SKM-1 treated with dmso at 0.1 percent for 144 hours (cell line): ENCODE results near the gene MUC5B.

Experiments used
- DNase-seq: peaks from one replicate; lab custom pipeline; 2025; ENCODE audit not compliant: unreplicated experiment; lab: John Stamatoyannopoulos, UW

Gene MUC5B

DNA sequence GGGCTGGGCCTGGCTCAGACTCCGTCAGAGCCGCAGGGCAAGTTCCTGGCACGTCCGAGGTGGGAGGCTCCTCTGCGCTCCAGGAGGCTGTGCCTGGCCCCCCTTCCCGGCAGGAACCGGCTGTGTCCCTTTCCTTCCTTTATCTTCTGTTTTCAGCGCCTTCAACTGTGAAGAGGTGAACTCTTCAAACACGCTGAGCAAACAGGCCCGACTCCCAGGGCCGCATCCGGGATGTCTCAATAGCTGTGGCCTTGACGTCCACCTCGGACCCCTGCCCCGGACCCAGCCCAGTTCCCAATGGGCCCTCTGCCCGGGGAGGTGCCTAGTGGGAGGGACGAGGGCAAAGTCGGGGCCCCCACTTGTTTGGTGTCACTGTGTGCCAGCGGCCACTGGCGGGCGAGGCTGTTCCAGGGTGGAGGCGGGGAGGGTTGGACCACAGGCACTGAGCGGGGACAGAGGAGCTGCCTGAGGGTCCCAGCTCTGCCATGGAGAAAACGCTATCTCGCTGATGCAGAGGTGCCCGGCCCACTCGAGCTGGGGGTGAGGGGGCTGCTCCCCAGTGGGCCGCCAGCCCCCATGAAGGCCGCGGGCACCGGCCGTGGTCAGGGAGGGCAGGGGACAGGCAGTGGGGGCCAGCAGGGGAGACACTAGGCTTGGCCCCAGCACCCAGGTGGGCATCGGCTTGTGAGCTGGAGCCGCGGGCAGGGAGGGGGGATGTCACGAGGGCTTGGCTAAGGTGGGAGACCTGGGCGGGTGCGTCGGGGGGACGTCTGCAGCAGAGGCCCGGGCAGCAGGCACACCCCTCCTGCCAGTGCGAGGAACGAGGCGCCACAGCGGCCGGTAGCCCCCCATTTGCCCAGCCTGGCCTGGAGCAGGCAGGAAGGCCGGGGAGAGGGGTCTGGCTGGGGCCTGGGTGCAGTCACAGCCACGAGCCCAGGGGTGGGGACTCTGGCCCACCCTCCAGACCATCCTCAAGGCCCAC, 2.7 kb upstream of the MUC5B start:
- no peak for DNase-seq

DNA sequence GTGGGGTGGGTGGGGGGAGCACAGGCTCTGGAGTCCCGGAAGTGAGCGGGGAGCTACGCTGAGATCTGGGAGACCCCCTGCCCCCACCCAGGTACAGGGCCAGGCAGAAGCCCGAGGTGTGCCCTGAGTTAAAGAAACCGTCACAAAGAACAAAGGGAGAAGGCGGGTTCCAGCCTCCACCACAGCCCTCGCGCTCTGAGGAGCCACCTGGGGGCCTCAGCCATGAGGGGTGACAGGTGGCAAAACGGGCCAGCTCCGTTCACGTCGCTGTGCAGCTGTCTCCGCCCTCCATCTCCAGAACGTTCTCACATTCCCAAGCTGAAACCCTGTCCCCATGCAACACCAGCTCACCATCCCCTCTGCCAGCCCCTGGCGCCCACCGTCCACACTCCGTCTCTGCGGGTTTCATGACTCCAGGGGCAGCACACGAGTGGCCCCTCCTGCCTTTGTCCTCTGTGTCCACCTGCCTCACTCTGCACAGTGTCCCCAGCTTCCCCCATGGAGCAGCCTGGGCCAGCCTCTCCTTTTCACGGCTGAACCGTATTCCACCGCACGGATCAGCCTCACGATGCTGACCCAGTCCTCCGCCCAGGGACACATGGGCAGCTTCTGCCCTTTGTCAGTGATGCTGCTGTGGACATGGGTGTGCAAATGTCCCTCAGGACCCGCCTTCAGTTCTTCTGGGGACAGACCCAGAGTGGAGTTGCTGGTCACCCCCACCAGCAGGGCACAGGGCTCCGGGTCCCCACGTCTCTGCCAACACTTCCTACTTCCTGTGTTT, 1.7 kb upstream of the MUC5B start:
- no peak for DNase-seq

DNA sequence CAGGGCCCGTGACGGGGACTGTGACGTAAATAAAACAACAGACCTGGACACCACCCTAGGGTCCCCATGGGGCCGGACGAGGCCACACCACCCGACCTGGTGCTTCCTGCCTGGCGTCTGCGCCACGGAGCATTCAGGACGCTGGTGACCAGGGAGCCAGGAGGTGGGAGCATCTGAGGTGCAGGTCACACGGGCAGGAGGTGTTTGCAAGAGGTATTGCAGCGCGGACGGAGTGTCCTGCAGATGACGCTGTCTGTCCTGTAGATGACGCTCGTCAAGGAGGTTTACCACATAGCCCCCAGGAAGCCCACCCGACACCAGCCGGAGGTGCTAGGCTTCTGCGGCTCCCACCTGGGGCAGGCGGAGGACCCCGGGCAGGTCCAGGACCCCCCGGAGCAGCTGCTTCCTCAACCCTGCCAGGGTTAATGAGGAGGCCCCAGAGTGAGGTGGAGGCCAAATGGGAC, 986 bp upstream of the MUC5B start:
- no peak for DNase-seq

DNA sequence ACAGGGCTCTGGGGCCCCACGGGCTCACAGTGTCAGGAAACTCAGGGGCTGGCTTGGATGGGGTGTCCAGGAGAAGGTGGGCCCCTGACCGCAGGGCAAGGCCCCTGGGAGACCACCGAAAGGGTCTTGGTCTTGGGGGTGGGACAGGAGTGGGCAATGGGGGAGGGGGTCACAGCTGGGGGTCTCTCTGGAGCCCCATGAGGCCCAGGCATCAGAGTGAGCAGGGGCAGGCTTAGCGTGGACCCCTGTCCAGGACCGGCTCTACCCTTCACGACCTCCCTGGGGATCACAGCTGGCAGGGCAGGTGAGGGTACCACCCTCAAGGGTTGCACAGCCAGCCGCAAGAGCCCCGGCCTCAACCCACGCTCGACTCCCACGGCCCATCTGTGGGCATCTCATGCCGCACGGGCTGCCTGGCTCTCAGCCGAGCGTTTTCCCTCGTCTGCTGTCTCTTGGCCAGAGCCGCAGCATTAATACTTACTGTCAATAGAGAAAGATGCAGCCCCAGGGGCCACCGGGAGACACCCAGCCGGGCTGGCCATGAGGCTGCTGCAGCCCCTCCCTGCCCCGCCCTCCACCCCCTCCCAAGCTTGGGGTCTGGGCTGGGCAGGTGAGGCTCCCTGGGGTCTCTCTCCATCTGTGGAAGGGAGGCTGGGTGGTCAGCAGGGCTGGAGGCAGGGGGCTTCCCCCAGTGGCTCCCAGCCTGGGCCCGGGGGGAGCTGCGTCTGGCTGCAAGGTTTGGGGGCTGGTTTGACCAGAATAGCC, 662 bp downstream of the MUC5B start:
- DNase-seq, result no peak

DNA sequence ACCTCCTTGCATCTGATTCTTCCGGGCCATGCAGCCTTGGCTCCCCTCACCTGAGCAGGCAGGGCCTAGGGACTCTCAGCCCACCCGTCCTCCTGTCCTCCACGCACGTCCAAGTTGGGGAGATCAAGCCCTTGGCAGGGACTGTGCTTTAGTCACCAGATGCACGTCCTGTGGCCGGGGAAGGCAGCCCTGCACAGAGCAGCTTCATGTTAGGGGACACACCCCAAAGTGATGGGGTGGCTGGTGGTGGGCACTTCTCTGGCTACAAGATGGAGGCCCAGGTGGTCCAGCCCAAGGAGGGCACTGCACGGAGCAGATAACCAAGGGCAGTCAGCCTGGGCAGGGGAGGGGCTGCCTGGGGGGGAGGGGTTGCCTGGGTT, 1.2 kb downstream of the MUC5B start:
- DNase-seq, result no peak

DNA sequence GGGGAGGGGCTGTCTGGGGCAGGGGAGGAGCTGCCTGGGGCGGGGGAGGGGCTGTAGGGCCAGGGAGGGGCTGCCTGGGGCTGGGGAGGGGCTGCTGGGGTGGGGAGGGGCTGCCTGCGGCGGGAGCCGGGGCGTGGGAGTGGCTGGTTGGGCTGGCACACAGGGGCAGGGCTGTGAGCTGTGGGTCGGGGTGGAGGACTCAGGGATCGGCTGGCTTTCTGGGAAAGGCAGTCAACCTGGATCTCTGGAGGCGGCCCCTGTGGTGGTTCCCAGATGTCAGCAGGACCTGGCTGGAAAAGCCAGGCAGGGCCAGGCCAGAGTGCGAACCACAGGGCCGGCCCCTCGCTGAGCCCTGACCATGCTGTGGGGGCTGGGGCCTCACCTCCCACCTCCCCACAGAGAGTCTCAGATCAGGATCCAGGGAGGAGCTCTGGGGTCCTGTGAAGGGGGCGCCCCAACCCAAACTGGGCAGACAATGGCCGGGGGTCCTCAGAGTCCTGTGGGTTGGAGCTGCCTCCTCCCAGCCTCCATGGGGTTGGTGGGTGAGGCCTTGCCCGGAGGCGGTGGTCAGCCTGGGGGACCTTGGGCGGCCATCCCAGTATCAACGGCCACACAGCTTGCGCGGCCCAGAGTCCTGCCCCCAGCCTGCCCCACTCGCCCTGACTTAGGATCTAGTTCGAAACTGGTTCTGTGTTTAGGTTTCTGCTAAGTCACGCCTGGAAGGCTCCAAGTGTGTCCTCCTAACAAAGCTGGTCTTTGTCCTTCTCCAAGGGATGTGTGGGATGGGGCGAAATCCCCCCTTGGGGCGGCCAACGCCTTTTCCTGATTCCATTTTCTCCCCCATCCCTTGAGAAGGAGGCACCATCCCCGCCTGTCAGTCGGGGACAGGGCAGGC, 1.9 kb downstream of the MUC5B start:
- no peak for DNase-seq

DNA sequence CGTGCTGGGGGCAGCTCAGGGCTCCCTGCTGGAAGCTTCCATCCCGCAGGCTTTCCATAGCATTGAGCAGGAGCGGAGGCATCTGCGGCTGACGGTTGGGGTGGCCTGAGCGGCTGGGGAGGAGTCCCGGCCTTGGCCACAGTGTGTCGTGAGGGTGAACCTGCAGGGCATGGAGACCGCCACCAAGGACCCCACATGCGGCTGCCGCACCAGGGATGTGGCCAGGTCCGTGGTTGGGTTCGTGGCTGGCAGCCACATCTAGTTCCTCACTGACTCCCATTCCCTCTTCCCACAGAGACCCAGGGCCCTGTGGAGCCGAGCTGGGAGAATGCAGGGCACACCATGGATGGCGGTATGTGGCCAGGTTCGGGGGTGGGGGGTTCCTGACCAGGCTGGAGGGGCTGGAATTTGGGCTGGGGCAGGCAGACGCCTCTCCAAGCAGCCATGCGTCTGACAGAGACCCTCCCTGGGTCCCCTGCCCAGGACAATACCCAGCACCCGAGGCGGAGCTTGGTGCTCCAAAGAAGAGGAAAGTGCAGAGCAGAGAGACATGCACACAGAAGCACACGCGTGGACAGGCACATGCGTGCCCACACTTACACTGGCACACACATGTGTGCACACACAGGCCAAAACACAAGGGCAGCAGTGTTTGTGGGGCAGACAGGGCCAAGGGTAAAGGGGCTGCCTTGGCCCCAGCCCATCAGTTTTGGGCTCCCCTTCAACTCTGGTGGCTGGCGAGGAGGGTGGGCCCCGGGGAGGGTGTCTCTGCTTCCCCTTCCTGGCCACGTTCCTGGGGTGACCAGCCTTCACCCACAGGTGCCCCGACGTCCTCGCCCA, 2.7 kb downstream of the MUC5B start:
- DNase-seq, result no peak

DNA sequence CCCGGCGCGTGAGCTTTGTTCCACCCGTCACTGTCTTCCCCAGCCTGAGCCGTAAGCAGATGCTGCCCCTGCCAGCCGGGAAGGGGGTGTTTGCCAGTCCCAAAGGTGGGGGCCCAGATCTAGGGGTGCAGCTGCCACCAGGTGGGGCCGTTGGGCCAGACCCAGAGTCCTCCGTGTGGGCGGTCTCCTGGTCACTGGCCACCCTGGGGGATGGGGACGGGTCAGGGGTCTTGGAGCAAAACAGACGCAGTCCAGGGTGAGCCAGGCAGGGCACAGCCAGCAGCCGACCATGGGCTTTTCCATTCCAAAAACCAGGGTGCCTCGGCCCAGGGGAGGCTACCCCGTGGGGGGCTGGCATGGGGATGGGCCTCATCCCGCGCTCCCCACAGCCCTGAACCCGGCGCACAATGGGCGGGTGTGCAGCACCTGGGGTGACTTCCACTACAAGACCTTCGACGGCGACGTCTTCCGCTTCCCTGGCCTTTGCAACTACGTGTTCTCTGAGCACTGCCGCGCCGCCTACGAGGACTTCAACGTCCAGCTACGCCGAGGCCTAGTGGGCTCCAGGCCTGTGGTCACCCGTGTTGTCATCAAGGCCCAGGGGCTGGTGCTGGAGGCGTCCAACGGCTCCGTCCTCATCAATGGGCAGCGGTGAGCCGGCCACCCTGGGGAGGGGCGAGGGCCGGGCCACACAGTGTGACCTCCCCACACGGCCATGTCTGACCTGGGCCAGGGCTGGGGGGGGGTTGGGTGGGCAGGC, 3.5 kb downstream of the MUC5B start:
- DNase-seq, result no peak

DNA sequence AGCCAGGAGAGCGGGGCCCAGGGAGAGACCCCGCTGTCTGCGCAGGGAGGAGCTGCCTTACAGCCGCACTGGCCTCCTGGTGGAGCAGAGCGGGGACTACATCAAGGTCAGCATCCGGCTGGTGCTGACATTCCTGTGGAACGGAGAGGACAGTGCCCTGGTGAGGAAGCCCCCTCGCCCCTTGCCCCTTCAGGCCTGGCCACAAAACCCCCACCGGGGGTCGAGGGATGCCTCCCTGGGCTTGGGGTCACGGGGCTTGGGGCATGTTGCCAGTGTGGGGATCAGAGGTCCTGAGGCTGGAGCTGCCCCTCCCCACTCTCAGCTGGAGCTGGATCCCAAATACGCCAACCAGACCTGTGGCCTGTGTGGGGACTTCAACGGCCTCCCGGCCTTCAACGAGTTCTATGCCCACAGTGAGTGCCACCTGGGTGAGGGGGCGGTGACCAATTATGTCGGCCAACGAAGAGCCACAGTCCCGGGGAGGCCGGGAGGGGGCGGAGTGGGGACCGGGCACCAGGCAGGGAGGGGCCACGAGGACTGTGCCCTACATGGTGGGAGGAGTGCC, 4.2 kb downstream of the MUC5B start:
- DNase-seq, result no peak

DNA sequence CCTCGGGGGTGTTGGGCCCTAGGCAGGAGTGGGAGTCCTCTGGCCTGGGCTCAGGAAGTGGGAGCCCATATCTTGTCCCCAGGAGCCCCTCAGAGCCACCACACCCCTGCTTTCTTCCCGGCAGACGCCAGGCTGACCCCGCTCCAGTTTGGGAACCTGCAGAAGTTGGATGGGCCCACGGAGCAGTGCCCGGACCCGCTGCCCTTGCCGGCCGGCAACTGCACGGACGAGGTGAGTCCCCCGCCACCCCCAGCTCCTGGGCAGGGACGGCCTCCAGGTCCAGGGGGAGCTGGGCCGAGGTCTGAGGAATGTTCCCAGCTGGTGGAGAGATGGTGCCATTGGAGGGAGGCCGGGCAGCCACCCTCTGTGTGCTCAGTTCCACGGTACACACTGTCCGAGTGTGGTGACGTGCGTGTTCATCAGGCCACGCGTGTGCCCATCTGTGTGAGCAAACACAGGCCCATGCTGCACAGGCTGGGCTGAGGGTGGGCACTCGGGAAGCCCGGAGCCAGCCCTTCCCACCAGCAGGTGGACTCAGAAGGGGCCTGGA, 4.8 kb downstream of the MUC5B start:
- DNase-seq, result no peak

DNA sequence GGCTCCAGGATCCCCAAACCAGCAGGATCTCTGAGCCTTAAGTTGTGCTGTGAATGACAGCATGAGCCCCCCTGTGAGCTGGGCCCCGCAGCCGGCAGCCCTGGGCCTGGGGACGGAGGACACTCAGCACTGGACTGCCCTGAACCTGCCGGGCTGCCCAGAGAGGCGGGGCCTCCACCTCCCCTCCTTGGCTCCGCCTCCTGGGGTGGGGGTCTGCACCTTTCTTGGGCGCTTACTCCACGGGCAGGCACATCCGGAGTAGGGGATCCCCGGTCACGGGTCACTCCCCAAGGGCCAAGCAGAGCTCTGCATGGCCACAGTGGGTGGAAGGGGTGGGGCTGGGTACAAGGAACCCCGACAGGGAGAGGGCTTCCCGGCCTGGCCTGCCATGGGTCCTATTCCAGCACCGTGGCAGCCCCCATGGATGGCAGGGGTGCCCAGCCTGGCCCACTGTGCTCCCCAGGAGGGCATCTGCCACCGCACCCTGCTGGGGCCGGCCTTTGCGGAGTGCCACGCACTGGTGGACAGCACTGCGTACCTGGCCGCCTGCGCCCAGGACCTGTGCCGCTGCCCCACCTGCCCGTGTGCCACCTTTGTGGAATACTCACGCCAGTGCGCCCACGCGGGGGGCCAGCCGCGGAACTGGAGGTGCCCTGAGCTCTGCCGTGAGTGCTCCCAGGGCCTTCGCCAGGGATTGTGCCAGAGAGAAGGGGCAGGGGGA, 5.4 kb downstream of the MUC5B start:
- DNase-seq, result no peak

DNA sequence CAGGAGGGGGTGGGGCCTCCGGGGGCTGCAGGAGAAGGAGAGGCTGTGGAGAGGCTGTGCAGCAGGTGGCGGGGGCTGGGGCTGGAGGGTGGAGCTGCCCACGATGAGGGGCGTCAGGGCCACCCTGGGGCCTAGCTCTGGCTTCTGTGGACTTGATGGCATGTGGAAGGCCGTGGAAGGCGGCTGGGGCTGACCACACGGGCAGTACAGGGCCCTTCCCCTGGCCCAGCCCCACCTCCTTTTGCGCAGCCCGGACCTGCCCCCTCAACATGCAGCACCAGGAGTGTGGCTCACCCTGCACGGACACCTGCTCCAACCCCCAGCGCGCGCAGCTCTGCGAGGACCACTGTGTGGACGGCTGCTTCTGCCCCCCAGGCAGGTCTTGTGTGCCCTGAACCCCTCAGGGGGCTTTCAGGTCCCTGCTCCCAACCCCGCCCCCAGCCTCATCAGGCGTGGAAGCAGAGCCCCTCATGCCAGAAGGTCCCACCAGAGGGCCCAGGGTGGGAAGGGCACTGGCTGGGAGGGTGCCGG, 6.1 kb downstream of the MUC5B start:
- no peak for DNase-seq

DNA sequence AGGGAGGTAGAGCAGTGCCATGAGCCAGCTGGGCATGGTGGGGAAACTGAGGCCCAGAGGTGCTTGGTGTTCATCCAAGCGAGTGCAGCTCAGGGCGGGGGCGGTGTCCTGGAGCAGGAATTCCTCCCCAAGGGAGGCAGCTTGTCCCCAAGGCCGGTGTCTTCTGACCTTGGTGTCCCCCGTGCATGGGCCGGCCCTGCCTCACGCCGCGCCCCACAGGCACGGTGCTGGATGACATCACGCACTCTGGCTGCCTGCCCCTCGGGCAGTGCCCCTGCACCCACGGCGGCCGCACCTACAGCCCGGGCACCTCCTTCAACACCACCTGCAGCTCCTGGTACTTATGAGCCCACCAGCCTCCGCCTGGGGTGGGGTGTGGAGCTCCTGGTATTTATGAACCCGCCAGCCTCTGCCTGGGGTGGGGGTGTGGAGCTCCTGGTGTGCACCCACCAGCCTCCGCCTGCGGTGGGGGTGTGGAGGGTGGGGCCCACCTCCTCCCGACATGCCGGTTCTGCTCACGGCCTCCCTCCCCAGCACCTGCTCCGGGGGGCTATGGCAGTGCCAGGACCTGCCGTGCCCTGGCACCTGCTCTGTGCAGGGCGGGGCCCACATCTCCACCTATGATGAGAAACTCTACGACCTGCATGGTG, 6.7 kb downstream of the MUC5B start:
- no peak for DNase-seq

DNA sequence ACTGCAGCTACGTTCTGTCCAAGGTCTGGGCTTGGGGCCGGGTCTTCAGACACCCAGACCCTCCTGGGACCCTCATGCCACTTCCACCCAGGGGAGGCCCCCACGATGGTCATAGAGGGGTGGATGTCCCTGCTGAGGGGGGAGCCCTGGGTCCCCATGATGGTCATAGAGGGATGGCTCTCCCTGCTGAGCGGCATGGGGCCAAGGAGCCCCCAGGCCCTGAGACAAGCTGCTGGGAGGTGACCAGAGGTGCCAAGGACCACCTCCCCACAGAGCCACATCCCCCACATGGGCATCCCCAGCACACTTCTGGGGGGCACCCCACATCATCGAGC, 7.2 kb downstream of the MUC5B start:
- DNase-seq, result no peak

DNA sequence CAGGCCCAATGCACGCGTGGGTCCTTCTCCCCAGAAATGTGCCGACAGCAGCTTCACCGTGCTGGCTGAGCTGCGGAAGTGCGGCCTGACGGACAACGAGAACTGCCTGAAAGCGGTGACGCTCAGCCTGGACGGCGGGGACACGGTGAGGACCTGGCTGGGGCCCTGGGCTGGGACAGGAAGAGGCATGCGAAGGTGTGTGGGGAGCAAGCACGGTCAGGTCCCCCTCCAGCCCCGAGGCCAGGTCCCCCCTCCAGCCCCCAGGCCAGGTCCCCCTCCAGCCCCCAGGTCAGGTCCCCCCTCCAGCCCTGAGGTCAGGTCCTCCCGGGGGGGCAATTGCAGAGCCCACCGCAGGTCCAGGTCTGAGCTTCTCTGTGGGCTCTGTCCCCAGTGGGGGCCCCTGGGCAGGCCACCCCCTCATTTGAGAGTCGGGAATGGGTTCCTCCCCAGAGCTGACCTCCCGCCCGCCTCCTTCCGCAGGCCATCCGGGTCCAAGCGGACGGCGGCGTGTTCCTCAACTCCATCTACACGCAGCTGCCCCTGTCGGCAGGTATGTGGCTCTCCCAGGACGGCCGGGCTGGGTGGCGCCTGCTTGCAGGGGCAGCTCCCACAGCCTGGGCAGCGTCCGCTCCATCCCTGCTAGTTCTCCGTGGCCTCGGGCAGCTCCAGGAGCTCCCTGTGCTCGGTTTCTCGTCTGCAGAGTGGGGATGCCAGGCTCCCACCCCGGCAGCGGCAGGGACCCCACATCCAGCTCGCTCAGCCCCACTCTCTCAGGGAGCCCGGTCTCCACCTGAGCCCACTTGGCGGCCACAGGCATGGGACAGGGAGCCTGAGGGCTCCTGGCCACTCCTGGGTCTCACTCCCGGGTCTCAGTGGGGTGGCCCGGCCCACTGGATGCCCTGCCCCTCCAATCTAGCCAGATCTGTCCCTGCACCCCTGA, 7.9 kb downstream of the MUC5B start:
- no peak for DNase-seq
